Right lobe of liver (tissue), 6 donors: ENCODE data around the gene ANKRD13A. TPM values are rescaled to one million over a fixed set of nuclear protein-coding genes. Genes with fewer than 3 reads are reported as not detected.
"Not testable (repeated sequence)": the region's sequence is repeated elsewhere in the genome, so short reads cannot be mapped to it uniquely, and the experiment has no call there.

ENCODE experiments used
- ATAC-seq, 4 donors: fragments of 200-7000 bp; cut with Tn5 transposase; one replicate each; pipeline ENCODE4 v1.9.1; 2020; ENCODE audit warnings: mild to moderate bottlenecking in 4 of 4, moderate library complexity in 4 of 4
- DNase-seq, 3 donors: peaks; one replicate each; pipeline ENCODE4 v3.0.0-alpha.2; 2020
- H3K27ac ChIP-seq, 3 donors: fragments of 200-600 bp; one replicate each; pipeline ENCODE4 v1.8.0; 2022
- H3K27me3 ChIP-seq, 2 donors: fragments of 200-600 bp; one replicate each; pipeline ENCODE4 v1.8.0; 2022
- H3K36me3 ChIP-seq, 4 donors: fragments of 200-600 bp; sonication (generic) in 1 of 4; one replicate each; pipeline versions ENCODE4 v1.5.1 to v1.8.0; 2017 to 2022; ENCODE audit warnings: control low read depth in 1 of 4
- H3K4me1 ChIP-seq, 4 donors: fragments of 200-600 bp; sonication (generic) in 1 of 4; one replicate each; pipeline versions ENCODE4 v1.5.1 to v1.8.0; 2017 to 2022; ENCODE audit warnings: control low read depth in 1 of 4
- H3K4me3 ChIP-seq, 3 donors: fragments of 200-600 bp; one replicate each; pipeline ENCODE4 v1.8.0; 2022
- H3K9me3 ChIP-seq, 4 donors: fragments of 200-600 bp; sonication (generic) in 1 of 4; one replicate each; pipeline versions ENCODE4 v1.5.1 to v1.8.0; 2017 to 2022; ENCODE audit warnings: control low read depth in 1 of 4
- CTCF ChIP-seq, 4 donors: fragments of 200-600 bp in 3 of 4; fragments of 450-650 bp in 1 of 4; IDR thresholded peaks; one replicate each; pipeline versions ENCODE4 v1.5.1 to v1.8.0; 2016 to 2022; ENCODE audit warnings: antibody characterized with exemption in 4 of 4, mild to moderate bottlenecking in 2 of 4
- POLR2A ChIP-seq: fragments of 450-650 bp; IDR thresholded peaks from one replicate; pipeline ENCODE4 v1.6.1; 2017; ENCODE audit warnings: antibody characterized with exemption, mild to moderate bottlenecking
- whole genome bisulfite sequencing: methylation state at CpG from one replicate; pipeline ENCODE4 v1.1.6; 2018; ENCODE audit warnings: low coverage, low lambda C conversion rate; ENCODE audit not compliant: insufficient coverage; ENCODE audit errors: missing lambda C conversion rate; 5-methylcytosine and 5-hydroxymethylcytosine counted together
- intact Hi-C, 2 donors: fragments of 100-400 bp; cut with DNase I; formaldehyde crosslinking; loops; one replicate each; pipeline versions ENCODE4 v1.11.2 to v1.14.1; 2022
- total RNA-seq, 6 experiments: library from RNA; depleted of rRNA in 2 of 6; stranded (reverse); fragments of >200 nt in 2 of 6; fragmentation: NEBNext Ultra II Directional in 3 of 6; extraction: Animal tissue kit (Norgen Biotek cat#: 25700) in 3 of 6; gene quantifications; one replicate each; pipeline versions ENCODE4 v1.1.0 to v1.2.4, GENCODE V29; 2016 to 2023
- donor health status: DM: no; HTN: yes; CAD: no.
- donor health status: DM: no; HTN: no; CAD: no.
- donor health status: DM: no; HTN: no; CAD: no.
- donor health status: DM: no; HTN: yes; CAD: no.
- donor health status: DM: no; HTN: yes; CAD: no.

ANKRD13A gene
- total RNA-seq, 6 experiments from 2014 or later = 14.4 to 33.7 (median 24.6) TPM

GRCh38 chr12:110050927-110051326 is 51.7 kb downstream of the ANKRD13A start:
- DNase-seq (no peak), ATAC-seq (no peak)
- Histone ChIP-seq H3K4me3 (no peak overlapping the region), H3K27me3 (no peaks in the 10 kb centered on the region), H3K9me3 (no peaks in the 10 kb centered on the region), H3K36me3 (no peaks in the 10 kb centered on the region), H3K4me1 (peaks cover 0 to 23% (median 4%) of the 10 kb centered on the region in 4 donors), H3K27ac (no peak overlapping the region)
- intact Hi-C loops = no loop called here
- 68% methylated on average over 3 of the region's 6 CpGs for WGBS
- no peak for TF ChIP-seq POLR2A
- no peak for TF ChIP-seq CTCF (IDR thresholded peaks at IDR 0.05)

GRCh38 chr12:110055375-110056352 is 56.4 kb downstream of the ANKRD13A start:
- DNase-seq, H3K4me1 ChIP-seq, intact Hi-C loops, H3K4me3 ChIP-seq, H3K27ac ChIP-seq, ATAC-seq, H3K9me3 ChIP-seq, H3K27me3 ChIP-seq, H3K36me3 ChIP-seq: not testable (repeated sequence)
- WGBS = 47% methylated on average over 9 of the region's 11 CpGs

DNA sequence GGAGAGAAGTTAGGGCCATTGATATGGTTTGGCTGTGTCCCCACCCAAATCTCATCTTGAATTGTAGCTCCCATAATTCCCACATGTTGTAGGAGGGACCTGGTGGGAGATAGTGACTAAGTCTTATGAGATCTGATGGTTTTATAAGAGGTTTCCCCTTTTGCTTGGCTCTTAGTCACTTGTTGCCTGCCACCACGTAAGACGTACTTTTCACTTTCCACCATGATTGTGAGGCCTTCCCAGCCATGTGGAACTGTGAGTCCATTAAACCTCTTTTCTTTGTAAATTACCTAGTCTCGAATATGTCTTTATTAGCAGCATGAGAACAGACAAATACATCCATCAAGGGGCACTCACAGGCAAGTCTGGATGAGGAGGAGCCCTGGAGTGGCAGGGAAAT is 57.4 kb downstream of the ANKRD13A start:
- intact Hi-C loops, H3K4me3 ChIP-seq, H3K36me3 ChIP-seq, H3K9me3 ChIP-seq, H3K27ac ChIP-seq, ATAC-seq, H3K4me1 ChIP-seq, DNase-seq, H3K27me3 ChIP-seq: not testable (repeated sequence)
- 75% methylated on average over 3 of the region's 3 CpGs for WGBS

- 93% methylated on average over 9 of the region's 9 CpGs for WGBS
Measured at GRCh38 chr12:110058875-110059615, 59.8 kb downstream of the ANKRD13A start.

GRCh38 chr12:110059651-110060000 is 60.4 kb downstream of the ANKRD13A start:
- no peak for DNase-seq
- 79% methylated on average over 2 of the region's 2 CpGs for WGBS
- Histone ChIP-seq H3K9me3 (no peaks in the 10 kb centered on the region), H3K4me3 (no peak overlapping the region), H3K27me3 (no peaks in the 10 kb centered on the region), H3K36me3 (no peaks in the 10 kb centered on the region), H3K27ac (no peak overlapping the region), H3K4me1 (no peaks in the 10 kb centered on the region)
- no peak for ATAC-seq
- intact Hi-C loops = no loop called here
- TF ChIP-seq CTCF (IDR thresholded peaks at IDR 0.05) (no peak), POLR2A (no peak)

More at GRCh38 chr12:110058875-110059615, 59.8 kb downstream of the ANKRD13A start:
- ATAC-seq (no peak), DNase-seq (no peak)
- Histone ChIP-seq H3K4me1 (no peaks in the 10 kb centered on the region), H3K27me3 (no peaks in the 10 kb centered on the region), H3K9me3 (no peaks in the 10 kb centered on the region), H3K36me3 (no peaks in the 10 kb centered on the region), H3K4me3 (no peak overlapping the region), H3K27ac (no peak overlapping the region)
- intact Hi-C loops = no loop called here
- no peak for TF ChIP-seq CTCF (IDR thresholded peaks at IDR 0.05)
- no peak for TF ChIP-seq POLR2A
